ENCODE results near the gene DENND6B. TPM values are rescaled to one million over a fixed set of nuclear protein-coding genes. Genes with fewer than 3 reads are reported as not detected.

DENND6B gene
- total RNA-seq, 1 experiment from 2014 or later: 2.5 TPM

DNA sequence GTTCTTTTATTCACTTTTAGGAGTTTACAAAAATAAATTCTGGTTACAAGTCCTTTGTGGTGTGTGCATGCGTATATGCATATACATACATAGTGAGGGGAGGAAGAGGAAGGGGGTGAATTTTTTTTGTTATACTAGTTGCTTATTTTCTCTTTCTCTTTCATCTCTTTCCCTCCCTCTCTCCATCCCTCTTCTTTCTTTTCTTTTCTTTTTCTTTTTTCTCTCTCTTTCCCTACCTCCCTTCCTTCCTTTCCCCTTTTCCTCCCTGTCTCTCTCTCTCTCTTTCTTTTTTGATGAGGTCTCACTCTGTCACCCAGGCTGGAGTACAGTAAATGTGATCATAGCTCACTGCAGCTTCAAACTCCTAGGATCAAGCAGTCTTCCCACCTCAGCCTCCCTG is 30.4 kb upstream of the DENND6B start (continued):
- TF ChIP-seq, protein P1, sequence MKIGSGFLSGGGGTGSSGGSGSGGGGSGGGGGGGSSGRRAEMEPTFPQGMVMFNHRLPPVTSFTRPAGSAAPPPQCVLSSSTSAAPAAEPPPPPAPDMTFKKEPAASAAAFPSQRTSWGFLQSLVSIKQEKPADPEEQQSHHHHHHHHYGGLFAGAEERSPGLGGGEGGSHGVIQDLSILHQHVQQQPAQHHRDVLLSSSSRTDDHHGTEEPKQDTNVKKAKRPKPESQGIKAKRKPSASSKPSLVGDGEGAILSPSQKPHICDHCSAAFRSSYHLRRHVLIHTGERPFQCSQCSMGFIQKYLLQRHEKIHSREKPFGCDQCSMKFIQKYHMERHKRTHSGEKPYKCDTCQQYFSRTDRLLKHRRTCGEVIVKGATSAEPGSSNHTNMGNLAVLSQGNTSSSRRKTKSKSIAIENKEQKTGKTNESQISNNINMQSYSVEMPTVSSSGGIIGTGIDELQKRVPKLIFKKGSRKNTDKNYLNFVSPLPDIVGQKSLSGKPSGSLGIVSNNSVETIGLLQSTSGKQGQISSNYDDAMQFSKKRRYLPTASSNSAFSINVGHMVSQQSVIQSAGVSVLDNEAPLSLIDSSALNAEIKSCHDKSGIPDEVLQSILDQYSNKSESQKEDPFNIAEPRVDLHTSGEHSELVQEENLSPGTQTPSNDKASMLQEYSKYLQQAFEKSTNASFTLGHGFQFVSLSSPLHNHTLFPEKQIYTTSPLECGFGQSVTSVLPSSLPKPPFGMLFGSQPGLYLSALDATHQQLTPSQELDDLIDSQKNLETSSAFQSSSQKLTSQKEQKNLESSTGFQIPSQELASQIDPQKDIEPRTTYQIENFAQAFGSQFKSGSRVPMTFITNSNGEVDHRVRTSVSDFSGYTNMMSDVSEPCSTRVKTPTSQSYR (CRISPR knock-in tag; IDR thresholded peaks at IDR 0.05): no peak
- TF ChIP-seq ZNF396 (CRISPR knock-in tag; IDR thresholded peaks at IDR 0.05; ENCODE audit: borderline replicate concordance) (no peak), AFF4 (CRISPR knock-in tag; IDR thresholded peaks at IDR 0.05; ENCODE audit: borderline replicate concordance) (no peak), GABPB1 (CRISPR knock-in tag; IDR thresholded peaks at IDR 0.05) (no peak)
- TF ChIP-seq, protein P2, sequence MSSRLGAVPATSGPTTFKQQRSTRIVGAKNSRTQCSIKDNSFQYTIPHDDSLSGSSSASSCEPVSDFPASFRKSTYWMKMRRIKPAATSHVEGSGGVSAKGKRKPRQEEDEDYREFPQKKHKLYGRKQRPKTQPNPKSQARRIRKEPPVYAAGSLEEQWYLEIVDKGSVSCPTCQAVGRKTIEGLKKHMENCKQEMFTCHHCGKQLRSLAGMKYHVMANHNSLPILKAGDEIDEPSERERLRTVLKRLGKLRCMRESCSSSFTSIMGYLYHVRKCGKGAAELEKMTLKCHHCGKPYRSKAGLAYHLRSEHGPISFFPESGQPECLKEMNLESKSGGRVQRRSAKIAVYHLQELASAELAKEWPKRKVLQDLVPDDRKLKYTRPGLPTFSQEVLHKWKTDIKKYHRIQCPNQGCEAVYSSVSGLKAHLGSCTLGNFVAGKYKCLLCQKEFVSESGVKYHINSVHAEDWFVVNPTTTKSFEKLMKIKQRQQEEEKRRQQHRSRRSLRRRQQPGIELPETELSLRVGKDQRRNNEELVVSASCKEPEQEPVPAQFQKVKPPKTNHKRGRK (CRISPR knock-in tag; IDR thresholded peaks at IDR 0.05; ENCODE audit: borderline replicate concordance): no peak
- TF ChIP-seq, protein P3, sequence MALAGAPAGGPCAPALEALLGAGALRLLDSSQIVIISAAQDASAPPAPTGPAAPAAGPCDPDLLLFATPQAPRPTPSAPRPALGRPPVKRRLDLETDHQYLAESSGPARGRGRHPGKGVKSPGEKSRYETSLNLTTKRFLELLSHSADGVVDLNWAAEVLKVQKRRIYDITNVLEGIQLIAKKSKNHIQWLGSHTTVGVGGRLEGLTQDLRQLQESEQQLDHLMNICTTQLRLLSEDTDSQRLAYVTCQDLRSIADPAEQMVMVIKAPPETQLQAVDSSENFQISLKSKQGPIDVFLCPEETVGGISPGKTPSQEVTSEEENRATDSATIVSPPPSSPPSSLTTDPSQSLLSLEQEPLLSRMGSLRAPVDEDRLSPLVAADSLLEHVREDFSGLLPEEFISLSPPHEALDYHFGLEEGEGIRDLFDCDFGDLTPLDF (CRISPR knock-in tag; IDR thresholded peaks at IDR 0.05): no peak

- Mint-ChIP-seq H3K27ac (no peak overlapping the region), H3K9me3 (no peaks in the 10 kb centered on the region), H3K4me3 (no peak overlapping the region), H3K27me3 (ENCODE audit: low read depth) (no peaks in the 10 kb centered on the region), H3K36me3 (peaks cover 12% of the 10 kb centered on the region; the same call in 1 of the 2 replicates), H3K4me1 (no peaks in the 10 kb centered on the region)
- POLR2A ChIA-PET: no interaction called here
- DNase-seq (ENCODE audit: low spot score) (no peak), ATAC-seq (no peak)
- CTCF ChIA-PET: interaction anchor here (0.6 kb wide), 1 partner anchor 123 kb away, joined by 3 read pairs; no protein-coding TSS in a partner anchor
- TF ChIP-seq TEAD1 (CRISPR knock-in tag; IDR thresholded peaks at IDR 0.05) (no peak), NFE2L1 (CRISPR knock-in tag; IDR thresholded peaks at IDR 0.05) (no peak), PRRX2 (CRISPR knock-in tag; IDR thresholded peaks at IDR 0.05) (no peak), NR3C1 (CRISPR knock-in tag; conservative IDR thresholded peaks at IDR 0.05; ENCODE audit: low read depth) (no peak), AFF4 (CRISPR knock-in tag; IDR thresholded peaks at IDR 0.05; ENCODE audit: borderline replicate concordance) (no peak), FOXP1 (CRISPR knock-in tag; IDR thresholded peaks at IDR 0.05; ENCODE audit: borderline replicate concordance) (no peak), RELA (CRISPR knock-in tag; IDR thresholded peaks at IDR 0.05; ENCODE audit: borderline replicate concordance) (no peak), ATF1 (CRISPR knock-in tag; IDR thresholded peaks at IDR 0.05) (no peak), SMAD3 (CRISPR knock-in tag; IDR thresholded peaks at IDR 0.05; ENCODE audit: borderline replicate concordance) (no peak)
- TF ChIP-seq, protein P4, sequence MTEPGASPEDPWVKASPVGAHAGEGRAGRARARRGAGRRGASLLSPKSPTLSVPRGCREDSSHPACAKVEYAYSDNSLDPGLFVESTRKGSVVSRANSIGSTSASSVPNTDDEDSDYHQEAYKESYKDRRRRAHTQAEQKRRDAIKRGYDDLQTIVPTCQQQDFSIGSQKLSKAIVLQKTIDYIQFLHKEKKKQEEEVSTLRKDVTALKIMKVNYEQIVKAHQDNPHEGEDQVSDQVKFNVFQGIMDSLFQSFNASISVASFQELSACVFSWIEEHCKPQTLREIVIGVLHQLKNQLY (CRISPR knock-in tag; IDR thresholded peaks at IDR 0.05): no peak
- TF ChIP-seq, protein P5, sequence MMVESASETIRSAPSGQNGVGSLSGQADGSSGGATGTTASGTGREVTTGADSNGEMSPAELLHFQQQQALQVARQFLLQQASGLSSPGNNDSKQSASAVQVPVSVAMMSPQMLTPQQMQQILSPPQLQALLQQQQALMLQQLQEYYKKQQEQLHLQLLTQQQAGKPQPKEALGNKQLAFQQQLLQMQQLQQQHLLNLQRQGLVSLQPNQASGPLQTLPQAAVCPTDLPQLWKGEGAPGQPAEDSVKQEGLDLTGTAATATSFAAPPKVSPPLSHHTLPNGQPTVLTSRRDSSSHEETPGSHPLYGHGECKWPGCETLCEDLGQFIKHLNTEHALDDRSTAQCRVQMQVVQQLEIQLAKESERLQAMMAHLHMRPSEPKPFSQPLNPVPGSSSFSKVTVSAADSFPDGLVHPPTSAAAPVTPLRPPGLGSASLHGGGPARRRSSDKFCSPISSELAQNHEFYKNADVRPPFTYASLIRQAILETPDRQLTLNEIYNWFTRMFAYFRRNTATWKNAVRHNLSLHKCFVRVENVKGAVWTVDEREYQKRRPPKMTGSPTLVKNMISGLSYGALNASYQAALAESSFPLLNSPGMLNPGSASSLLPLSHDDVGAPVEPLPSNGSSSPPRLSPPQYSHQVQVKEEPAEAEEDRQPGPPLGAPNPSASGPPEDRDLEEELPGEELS (CRISPR knock-in tag; IDR thresholded peaks at IDR 0.05): no peak
- TF ChIP-seq, protein P6, sequence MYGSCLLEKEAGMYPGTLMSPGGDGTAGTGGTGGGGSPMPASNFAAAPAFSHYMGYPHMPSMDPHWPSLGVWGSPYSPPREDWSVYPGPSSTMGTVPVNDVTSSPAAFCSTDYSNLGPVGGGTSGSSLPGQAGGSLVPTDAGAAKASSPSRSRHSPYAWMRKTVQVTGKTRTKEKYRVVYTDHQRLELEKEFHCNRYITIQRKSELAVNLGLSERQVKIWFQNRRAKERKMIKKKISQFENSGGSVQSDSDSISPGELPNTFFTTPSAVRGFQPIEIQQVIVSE (CRISPR knock-in tag; IDR thresholded peaks at IDR 0.05; ENCODE audit: borderline replicate concordance): no peak
Measured at GRCh38 chr22:50356186-50356585, 29.4 kb upstream of the DENND6B start.

Measured in WTC11 (cell line).